SK-N-SH treated with all-trans-retinoic acid at 6 μM for 48 hours (cell line): Measurements from ENCODE around the gene VTI1A.

Experiments used
- ISL1 ChIP-seq: fragments of 250-450 bp; sonication (Bioruptor Pico); IDR thresholded peaks from 2 replicates; pipeline ENCODE4 v2.1.2; 2022; ENCODE audit warnings: mild to moderate bottlenecking, moderate library complexity
- SNAI2 ChIP-seq: fragments of 250-450 bp; sonication (Bioruptor Pico); IDR thresholded peaks from 2 replicates; pipeline ENCODE4 v1.5.0; 2020; ENCODE audit warnings: mild to moderate bottlenecking, moderate library complexity
- TOX ChIP-seq: fragments of 250-450 bp; sonication (Bioruptor Pico); IDR thresholded peaks from 2 replicates; pipeline ENCODE4 v1.8.0; 2021; ENCODE audit warnings: mild to moderate bottlenecking, moderate library complexity, borderline replicate concordance
- ZC3H10 ChIP-seq: fragments of 250-450 bp; sonication (Bioruptor Pico); IDR thresholded peaks from 2 replicates; pipeline ENCODE4 v1.5.1; 2021; ENCODE audit warnings: mild to moderate bottlenecking, moderate library complexity
- ZFP3 ChIP-seq: fragments of 250-450 bp; sonication (Bioruptor Pico); IDR thresholded peaks from 2 replicates; pipeline ENCODE4 v1.5.0; 2020; ENCODE audit warnings: mild to moderate bottlenecking, moderate library complexity
- ZNF565 ChIP-seq: fragments of 450-650 bp; formaldehyde crosslinking; conservative IDR thresholded peaks from 2 replicates; pipeline ENCODE4 v1.5.0; 2020; ENCODE audit warnings: low read depth, mild to moderate bottlenecking, moderate library complexity
- ZNF70 ChIP-seq: fragments of 450-650 bp; formaldehyde crosslinking; IDR thresholded peaks from 2 replicates; pipeline ENCODE4 v1.5.0; 2020; ENCODE audit warnings: mild to moderate bottlenecking, moderate library complexity
- TF ChIP-seq, protein P1 (sequence below): fragments of 250-450 bp; sonication (Bioruptor Pico); IDR thresholded peaks from 2 replicates; pipeline ENCODE4 v1.8.0; 2021; ENCODE audit warnings: low read depth, mild to moderate bottlenecking, moderate library complexity, borderline replicate concordance
- TF ChIP-seq, protein P2 (sequence below): fragments of 250-450 bp; sonication (Bioruptor Pico); IDR thresholded peaks from 2 replicates; pipeline ENCODE4 v1.5.1; 2021; ENCODE audit warnings: mild to moderate bottlenecking, moderate library complexity

DNA sequence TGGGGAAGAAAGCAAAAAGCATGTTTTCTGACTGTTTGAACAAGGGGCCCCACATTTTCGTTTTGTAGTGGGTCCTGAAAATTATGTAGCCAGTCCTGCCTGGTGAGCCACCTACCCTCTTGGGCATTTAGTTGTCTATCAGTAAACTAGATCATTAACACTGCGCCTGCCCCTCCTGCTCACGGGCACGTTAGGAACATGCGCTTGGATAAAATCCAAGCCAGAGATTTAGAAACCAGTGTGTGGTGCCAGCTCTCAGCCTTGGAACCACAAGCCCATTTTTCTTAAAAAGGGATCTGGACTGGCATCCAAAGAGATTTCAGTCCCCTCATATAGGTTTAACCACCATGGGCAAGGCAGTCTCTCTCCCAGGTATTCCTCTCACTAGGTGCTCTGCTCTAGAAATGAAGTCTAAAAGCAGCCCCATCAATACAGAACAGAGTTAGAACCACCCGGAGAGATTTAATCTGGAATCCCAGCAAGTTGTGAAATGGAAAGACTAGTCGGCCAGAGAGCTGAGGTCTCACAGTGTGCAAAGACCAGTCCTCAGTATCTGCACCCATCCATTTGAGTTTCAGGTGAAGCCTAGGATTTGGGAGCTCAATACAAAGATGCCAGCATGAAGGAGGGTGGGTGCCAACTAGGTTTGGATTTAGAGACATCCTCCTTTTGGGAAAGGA, 379.1 kb downstream of the VTI1A start:
- TF ChIP-seq ZNF70 (CRISPR knock-in tag) (no peak), ZC3H10 (CRISPR knock-in tag) (no peak), ZFP3 (CRISPR knock-in tag) (no peak), ISL1 (CRISPR knock-in tag) (no peak), SNAI2 (no peak), TOX (CRISPR knock-in tag) (no peak), ZNF565 (no peak)
- TF ChIP-seq, protein P1, sequence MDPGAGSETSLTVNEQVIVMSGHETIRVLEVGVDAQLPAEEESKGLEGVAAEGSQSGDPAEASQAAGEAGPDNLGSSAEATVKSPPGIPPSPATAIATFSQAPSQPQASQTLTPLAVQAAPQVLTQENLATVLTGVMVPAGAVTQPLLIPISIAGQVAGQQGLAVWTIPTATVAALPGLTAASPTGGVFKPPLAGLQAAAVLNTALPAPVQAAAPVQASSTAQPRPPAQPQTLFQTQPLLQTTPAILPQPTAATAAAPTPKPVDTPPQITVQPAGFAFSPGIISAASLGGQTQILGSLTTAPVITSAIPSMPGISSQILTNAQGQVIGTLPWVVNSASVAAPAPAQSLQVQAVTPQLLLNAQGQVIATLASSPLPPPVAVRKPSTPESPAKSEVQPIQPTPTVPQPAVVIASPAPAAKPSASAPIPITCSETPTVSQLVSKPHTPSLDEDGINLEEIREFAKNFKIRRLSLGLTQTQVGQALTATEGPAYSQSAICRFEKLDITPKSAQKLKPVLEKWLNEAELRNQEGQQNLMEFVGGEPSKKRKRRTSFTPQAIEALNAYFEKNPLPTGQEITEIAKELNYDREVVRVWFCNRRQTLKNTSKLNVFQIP, result no peak
- TF ChIP-seq, protein P2, sequence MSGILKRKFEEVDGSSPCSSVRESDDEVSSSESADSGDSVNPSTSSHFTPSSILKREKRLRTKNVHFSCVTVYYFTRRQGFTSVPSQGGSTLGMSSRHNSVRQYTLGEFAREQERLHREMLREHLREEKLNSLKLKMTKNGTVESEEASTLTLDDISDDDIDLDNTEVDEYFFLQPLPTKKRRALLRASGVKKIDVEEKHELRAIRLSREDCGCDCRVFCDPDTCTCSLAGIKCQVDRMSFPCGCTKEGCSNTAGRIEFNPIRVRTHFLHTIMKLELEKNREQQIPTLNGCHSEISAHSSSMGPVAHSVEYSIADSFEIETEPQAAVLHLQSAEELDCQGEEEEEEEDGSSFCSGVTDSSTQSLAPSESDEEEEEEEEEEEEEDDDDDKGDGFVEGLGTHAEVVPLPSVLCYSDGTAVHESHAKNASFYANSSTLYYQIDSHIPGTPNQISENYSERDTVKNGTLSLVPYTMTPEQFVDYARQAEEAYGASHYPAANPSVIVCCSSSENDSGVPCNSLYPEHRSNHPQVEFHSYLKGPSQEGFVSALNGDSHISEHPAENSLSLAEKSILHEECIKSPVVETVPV, result no peak
